Peyer's patch (tissue), 4 donors: ENCODE results near the gene CARMIL3.

Experiments
- POLR2A ChIP-seq, 2 donors: fragments of 450-650 bp; IDR thresholded peaks; one replicate each; pipeline ENCODE4 v1.5.1; 2017; ENCODE audit warnings: antibody characterized with exemption in 2 of 2, mild to moderate bottlenecking in 2 of 2, moderate library complexity in 2 of 2
- TF ChIP-seq, protein P1 (sequence below), 6 experiments: fragments of 450-650 bp in 4 of 6; fragments of 200-600 bp in 2 of 6; sonication (generic) in 1 of 6; IDR thresholded peaks; one replicate each; pipeline ENCODE4 v1.5.1; 2017 to 2019; ENCODE audit warnings: antibody characterized with exemption in 6 of 6, mild to moderate bottlenecking in 3 of 6, moderate library complexity in 1 of 6

DNA sequence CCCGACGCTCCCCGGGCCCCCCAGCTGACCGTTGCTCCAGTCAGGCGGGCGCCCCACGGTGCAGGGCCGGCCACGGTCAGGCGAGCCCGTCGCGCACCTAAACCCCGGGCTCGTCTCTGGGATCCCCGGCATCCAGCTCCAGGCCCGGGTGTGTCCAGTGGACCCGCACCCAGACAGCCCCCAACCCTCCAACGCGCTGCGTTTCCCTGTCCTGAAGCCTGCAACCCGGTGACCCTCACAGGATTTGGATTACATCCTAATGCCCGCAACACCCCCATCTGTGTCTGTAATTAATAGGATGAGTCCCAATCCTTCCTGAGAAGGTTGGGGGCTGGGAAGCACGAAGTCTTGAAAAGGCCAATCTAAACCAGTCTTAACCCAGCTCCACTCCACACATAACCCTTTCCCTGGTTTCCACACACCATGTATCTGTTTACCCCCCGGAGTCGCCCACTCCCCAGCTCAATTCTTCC lies 30.0 kb downstream of the CARMIL3 start:
- TF ChIP-seq, protein P1, sequence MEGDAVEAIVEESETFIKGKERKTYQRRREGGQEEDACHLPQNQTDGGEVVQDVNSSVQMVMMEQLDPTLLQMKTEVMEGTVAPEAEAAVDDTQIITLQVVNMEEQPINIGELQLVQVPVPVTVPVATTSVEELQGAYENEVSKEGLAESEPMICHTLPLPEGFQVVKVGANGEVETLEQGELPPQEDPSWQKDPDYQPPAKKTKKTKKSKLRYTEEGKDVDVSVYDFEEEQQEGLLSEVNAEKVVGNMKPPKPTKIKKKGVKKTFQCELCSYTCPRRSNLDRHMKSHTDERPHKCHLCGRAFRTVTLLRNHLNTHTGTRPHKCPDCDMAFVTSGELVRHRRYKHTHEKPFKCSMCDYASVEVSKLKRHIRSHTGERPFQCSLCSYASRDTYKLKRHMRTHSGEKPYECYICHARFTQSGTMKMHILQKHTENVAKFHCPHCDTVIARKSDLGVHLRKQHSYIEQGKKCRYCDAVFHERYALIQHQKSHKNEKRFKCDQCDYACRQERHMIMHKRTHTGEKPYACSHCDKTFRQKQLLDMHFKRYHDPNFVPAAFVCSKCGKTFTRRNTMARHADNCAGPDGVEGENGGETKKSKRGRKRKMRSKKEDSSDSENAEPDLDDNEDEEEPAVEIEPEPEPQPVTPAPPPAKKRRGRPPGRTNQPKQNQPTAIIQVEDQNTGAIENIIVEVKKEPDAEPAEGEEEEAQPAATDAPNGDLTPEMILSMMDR (IDR thresholded peaks at IDR 0.05) = no peak
- peak in 1 of 2 donors; percentile 4 for TF ChIP-seq POLR2A (IDR thresholded peaks at IDR 0.05)
